Body of pancreas (tissue), 4 donors: ENCODE results near the gene FRAT2. TPM values are rescaled to one million over a fixed set of nuclear protein-coding genes. Genes with fewer than 3 reads are reported as not detected.

Experiments used
- ATAC-seq: fragments of 150-250 bp; one replicate; pipeline ENCODE4 v1.9.1; 2016
- DNase-seq, 4 donors: peaks; one replicate each; pipeline ENCODE4 v3.0.0-alpha.2; 2019
- H3K27ac ChIP-seq, 4 donors: fragments of 200-600 bp; sonication (generic); 1 replicate in 3 of 4; 2 replicates in 1 of 4; pipeline versions ENCODE4 v1.5.1 to v1.6.1; 2016 to 2019; ENCODE audit warnings: mild to moderate bottlenecking in 1 of 4, mixed read lengths in 1 of 4, moderate library complexity in 1 of 4
- H3K27me3 ChIP-seq, 2 donors: fragments of 200-600 bp; sonication (generic); one replicate each; pipeline ENCODE4 v1.6.0; 2016; ENCODE audit warnings: mild to moderate bottlenecking in 1 of 2
- H3K36me3 ChIP-seq, 2 donors: fragments of 200-600 bp; sonication (generic); replicated peaks in 1 of 2; 2 replicates each; pipeline ENCODE4 v1.5.1; 2016; ENCODE audit warnings: low read depth in 2 of 2; ENCODE audit not compliant: insufficient read depth in 1 of 2
- H3K4me1 ChIP-seq: fragments of 200-600 bp; sonication (generic); one replicate; pipeline ENCODE4 v1.6.0; 2016
- H3K4me3 ChIP-seq, 2 donors: fragments of 200-600 bp; sonication (generic); 1 replicate in 1 of 2; 2 replicates in 1 of 2; pipeline ENCODE4 v1.5.1; 2016 to 2019
- H3K9me3 ChIP-seq, 3 donors: fragments of 200-600 bp; sonication (generic); 1 replicate in 2 of 3; 2 replicates in 1 of 3; pipeline ENCODE4 v1.5.1; 2016
- CTCF ChIP-seq, 7 experiments: fragments of 450-650 bp in 4 of 7; fragments of 200-600 bp in 3 of 7; sonication (generic) in 3 of 7; IDR thresholded peaks; one replicate each; pipeline ENCODE4 v1.5.1; 2016 to 2019; ENCODE audit warnings: antibody characterized with exemption in 7 of 7
- POLR2A ChIP-seq, 3 donors: fragments of 450-650 bp; IDR thresholded peaks; one replicate each; pipeline ENCODE4 v1.6.1; 2016; ENCODE audit warnings: antibody characterized with exemption in 3 of 3, mild to moderate bottlenecking in 2 of 3
- WGBS, 2 donors: methylation state at CpG; one replicate each; pipeline ENCODE4 v1.1.5; 2017; 5-methylcytosine and 5-hydroxymethylcytosine counted together
- intact Hi-C: fragments of 100-400 bp; cut with DNase I; formaldehyde crosslinking; loops from one replicate; pipeline ENCODE4 v1.15.1; 2023
- total RNA-seq, 2 donors: library from RNA; depleted of rRNA; stranded (reverse); fragments of >200 nt; gene quantifications; one replicate each; pipeline ENCODE4 v1.1.0, GENCODE V29; 2016

The FRAT2 gene
- total RNA-seq, 2 donors from 2014 or later, result 19.5 to 20.8 TPM

- H3K4me3 ChIP-seq, result peak overlapping the region in 1 of 2 donors; percentile 67
- WGBS, 2 donors, result 11% methylated on average over 25 of the region's 25 CpGs
- H3K9me3 ChIP-seq, result no peaks in the 10 kb centered on the region
- peaks cover 54% of the 10 kb centered on the region for H3K4me1 ChIP-seq
- no peaks in the 10 kb centered on the region for H3K36me3 ChIP-seq
- no peaks in the 10 kb centered on the region for H3K27me3 ChIP-seq
- TF ChIP-seq POLR2A (IDR thresholded peaks at IDR 0.05) (no peak), CTCF (IDR thresholded peaks at IDR 0.05) (no peak)
- intact Hi-C loops, result no loop called here
- no peak for ATAC-seq
- peak in 1 of 4 donors; percentile 31 for DNase-seq
- H3K27ac ChIP-seq, result peak overlapping the region; percentile 82 to 99 (median 96)
Observed at GRCh38 chr10:97335188-97335619, 675 bp upstream of the FRAT2 start.

GRCh38 chr10:97333601-97334369 is 744 bp downstream of the FRAT2 start:
- intact Hi-C loops, result no loop called here
- Histone ChIP-seq H3K9me3 (no peaks in the 10 kb centered on the region), H3K4me3 (peak overlapping the region; percentile 67 to 73), H3K27ac (peak overlapping the region; percentile 82 to 99 (median 96)), H3K36me3 (no peaks in the 10 kb centered on the region), H3K27me3 (no peaks in the 10 kb centered on the region), H3K4me1 (peaks cover 68% of the 10 kb centered on the region)
- DNase-seq (peak; percentile 54 to 71 (median 60)), ATAC-seq (peak; percentile 25)
- TF ChIP-seq POLR2A (IDR thresholded peaks at IDR 0.05), result peak; percentile 26 to 62 (median 51)
- no peak for TF ChIP-seq CTCF (IDR thresholded peaks at IDR 0.05)
- WGBS, 2 donors, result 0% methylated on average over 7 to 81 of the region's 89 CpGs

GRCh38 chr10:97333351-97333600 is 1.3 kb downstream of the FRAT2 start:
- Histone ChIP-seq H3K4me3 (peak overlapping the region; percentile 55 to 58), H3K27ac (peak overlapping the region; percentile 82 to 99 (median 96)), H3K4me1 (peaks cover 73% of the 10 kb centered on the region), H3K27me3 (no peaks in the 10 kb centered on the region), H3K36me3 (no peaks in the 10 kb centered on the region), H3K9me3 (no peaks in the 10 kb centered on the region)
- ATAC-seq, result no peak
- TF ChIP-seq POLR2A (IDR thresholded peaks at IDR 0.05), result no peak
- no peak for TF ChIP-seq CTCF (IDR thresholded peaks at IDR 0.05)
- DNase-seq, result no peak
- intact Hi-C loops, result no loop called here
- 1 to 3% methylated on average over 7 of the region's 7 CpGs for WGBS, 2 donors

- H3K36me3 ChIP-seq, result no peaks in the 10 kb centered on the region
- peak overlapping the region; percentile 55 to 58 for H3K4me3 ChIP-seq
- peak; percentile 60 to 76 (median 70) for DNase-seq
- H3K4me1 ChIP-seq, result peaks cover 78% of the 10 kb centered on the region
- H3K27me3 ChIP-seq, result no peaks in the 10 kb centered on the region
- WGBS, 2 donors, result 2 to 8% methylated on average over 18 of the region's 18 CpGs
- peak; percentile 6 for ATAC-seq
- H3K9me3 ChIP-seq, result no peaks in the 10 kb centered on the region
- H3K27ac ChIP-seq, result peak overlapping the region; percentile 82 to 99 (median 96)
- peak in 4 of 7 experiments; percentile 37 to 50 (median 42) for TF ChIP-seq CTCF (IDR thresholded peaks at IDR 0.05)
- peak in 2 of 3 donors; percentile 27 to 49 for TF ChIP-seq POLR2A (IDR thresholded peaks at IDR 0.05)
- intact Hi-C loops, result no loop called here
Observed at GRCh38 chr10:97332591-97333350, 1.8 kb downstream of the FRAT2 start.
